ENCODE results near the gene RNU5D-1. TPM values are rescaled to one million over a fixed set of nuclear protein-coding genes. Genes with fewer than 3 reads are reported as not detected.
"Not testable (repeated sequence)": the region's sequence is repeated elsewhere in the genome, so short reads cannot be mapped to it uniquely, and the experiment has no call there.

Gene RNU5D-1
- total RNA-seq, 1 donor from 2014 or later: not detected

GRCh38 chr1:44701141-44701573 is 29.8 kb downstream of the RNU5D-1 start:
- peaks cover 2% of the 10 kb centered on the region for H3K36me3 Mint-ChIP-seq (ENCODE audit: low read depth, unreplicated experiment)
- H3K27me3 Mint-ChIP-seq (ENCODE audit: unreplicated experiment): peaks cover 3% of the 10 kb centered on the region
- H3K4me1 Mint-ChIP-seq (ENCODE audit: unreplicated experiment): no peaks in the 10 kb centered on the region
- no peak for DNase-seq (ENCODE audit: low spot score)
- no peaks in the 10 kb centered on the region for H3K9me3 Mint-ChIP-seq (ENCODE audit: unreplicated experiment)
- no peak overlapping the region for H3K27ac Mint-ChIP-seq (ENCODE audit: unreplicated experiment)
- no peak for TF ChIP-seq CTCF (IDR thresholded peaks at IDR 0.05; ENCODE audit: unreplicated experiment)
- no peak overlapping the region for H3K4me3 Mint-ChIP-seq (ENCODE audit: unreplicated experiment)

- no peak for TF ChIP-seq CTCF (IDR thresholded peaks at IDR 0.05; ENCODE audit: unreplicated experiment)
- peaks cover 3% of the 10 kb centered on the region for H3K4me1 Mint-ChIP-seq (ENCODE audit: unreplicated experiment)
- H3K9me3 Mint-ChIP-seq (ENCODE audit: unreplicated experiment): no peaks in the 10 kb centered on the region
- DNase-seq (ENCODE audit: low spot score): no peak
- H3K27ac Mint-ChIP-seq (ENCODE audit: unreplicated experiment): no peak overlapping the region
- no peak overlapping the region for H3K4me3 Mint-ChIP-seq (ENCODE audit: unreplicated experiment)
- H3K36me3 Mint-ChIP-seq (ENCODE audit: low read depth, unreplicated experiment): peaks cover 2% of the 10 kb centered on the region
- no peaks in the 10 kb centered on the region for H3K27me3 Mint-ChIP-seq (ENCODE audit: unreplicated experiment)
These were observed 30.4 kb downstream of the RNU5D-1 start for GRCh38 chr1:44700573-44700972.

DNA sequence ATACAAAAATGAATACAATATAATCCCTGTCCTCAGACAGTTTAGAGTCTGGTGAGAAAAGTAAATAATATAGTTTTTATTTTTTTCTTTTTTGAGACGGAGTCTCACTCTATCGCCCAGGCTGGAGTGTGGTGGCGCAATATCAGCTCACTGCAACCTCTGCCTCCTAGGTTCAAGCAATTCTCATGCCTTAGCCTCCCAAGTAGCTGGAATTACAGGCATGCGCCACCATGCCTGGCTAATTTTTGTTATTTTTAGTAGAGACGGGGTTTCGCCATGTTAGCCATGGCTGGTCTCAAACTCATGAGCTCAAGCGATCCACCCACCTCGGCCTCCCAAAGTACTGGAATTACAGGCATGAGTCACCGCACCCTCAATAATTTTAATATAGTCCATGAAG is 31.6 kb downstream of the RNU5D-1 start:
- H3K27ac Mint-ChIP-seq (ENCODE audit: unreplicated experiment); H3K36me3 Mint-ChIP-seq (ENCODE audit: low read depth, unreplicated experiment); H3K4me1 Mint-ChIP-seq (ENCODE audit: unreplicated experiment): not testable (repeated sequence)

GRCh38 chr1:44698138-44698537 is 32.8 kb downstream of the RNU5D-1 start:
- peaks cover 2% of the 10 kb centered on the region for H3K36me3 Mint-ChIP-seq (ENCODE audit: low read depth, unreplicated experiment)
- H3K27ac Mint-ChIP-seq (ENCODE audit: unreplicated experiment): no peak overlapping the region
- TF ChIP-seq CTCF (IDR thresholded peaks at IDR 0.05; ENCODE audit: unreplicated experiment): no peak
- peaks cover 3% of the 10 kb centered on the region for H3K4me1 Mint-ChIP-seq (ENCODE audit: unreplicated experiment)
- H3K4me3 Mint-ChIP-seq (ENCODE audit: unreplicated experiment): no peak overlapping the region
- no peaks in the 10 kb centered on the region for H3K27me3 Mint-ChIP-seq (ENCODE audit: unreplicated experiment)
- H3K9me3 Mint-ChIP-seq (ENCODE audit: unreplicated experiment): no peaks in the 10 kb centered on the region
- DNase-seq (ENCODE audit: low spot score): no peak

More for the DNA sequence above, 31.6 kb downstream of the RNU5D-1 start:
- not testable (repeated sequence) for H3K4me3 Mint-ChIP-seq (ENCODE audit: unreplicated experiment); DNase-seq (ENCODE audit: low spot score); H3K9me3 Mint-ChIP-seq (ENCODE audit: unreplicated experiment); H3K27me3 Mint-ChIP-seq (ENCODE audit: unreplicated experiment)

DNA sequence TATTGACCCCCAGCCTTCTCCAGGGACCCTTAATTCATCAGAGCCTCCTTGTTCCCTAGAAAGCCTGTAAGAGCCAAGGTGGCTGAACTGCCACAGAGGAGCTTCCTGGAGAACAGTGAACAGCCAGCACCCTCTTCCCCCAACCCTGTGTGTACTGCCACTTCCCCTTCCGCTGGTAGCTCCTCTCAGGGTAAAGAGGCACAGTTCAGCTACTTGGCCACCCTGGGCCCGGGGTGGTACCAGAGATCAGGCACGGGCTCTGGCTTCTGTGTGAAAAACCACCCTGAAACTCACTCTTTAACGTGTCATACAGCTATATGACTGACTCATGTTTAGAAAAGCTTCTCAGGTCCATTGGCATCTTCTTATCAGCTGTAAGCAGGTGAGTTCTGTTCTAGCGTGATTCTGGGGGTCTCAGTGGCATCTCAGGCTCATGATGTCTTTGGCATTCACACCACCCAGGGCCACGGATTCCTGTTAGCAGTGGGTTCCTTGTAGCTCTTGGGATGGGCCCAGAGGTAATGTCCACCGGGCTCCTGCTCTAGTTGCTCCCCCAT is 34.1 kb downstream of the RNU5D-1 start:
- Mint-ChIP-seq H3K27ac (ENCODE audit: unreplicated experiment) (no peak overlapping the region), H3K4me3 (ENCODE audit: unreplicated experiment) (no peak overlapping the region), H3K27me3 (ENCODE audit: unreplicated experiment) (no peaks in the 10 kb centered on the region), H3K4me1 (ENCODE audit: unreplicated experiment) (peaks cover 3% of the 10 kb centered on the region), H3K9me3 (ENCODE audit: unreplicated experiment) (no peaks in the 10 kb centered on the region), H3K36me3 (ENCODE audit: low read depth, unreplicated experiment) (peaks cover 2% of the 10 kb centered on the region)
- no peak for TF ChIP-seq CTCF (IDR thresholded peaks at IDR 0.05; ENCODE audit: unreplicated experiment)
- no peak for DNase-seq (ENCODE audit: low spot score)

All from endothelial cell (in vitro differentiated cells).